HEK293 (cell line): ENCODE data around the gene EDAR.

ENCODE experiments used
- CTCF ChIA-PET: fragments of 350-600 bp; formaldehyde crosslinking; extraction: SDS; loops from one replicate; lab custom pipeline; 2021; ENCODE audit warnings: antibody characterized with exemption; lab: Yijun Ruan, JAX
- POLR2A ChIA-PET: fragments of 300-600 bp; formaldehyde crosslinking; extraction: SDS; loops from one replicate; lab custom pipeline; 2020; ENCODE audit warnings: antibody characterized with exemption, inconsistent platforms; lab: Yijun Ruan, JAX
- H3K27ac ChIP-seq: fragments of 200-500 bp; sonication (Bioruptor generic); 2 replicates; pipeline ENCODE4 v1.5.1; 2014; ENCODE audit warnings: low read depth, low read length, control low read depth, inconsistent platforms; ENCODE audit errors: extremely low read depth
- H3K36me3 ChIP-seq, 2 experiments: fragments of 200-500 bp in 1 of 2; sonication (Bioruptor generic) in 1 of 2; 1 replicate in 1 of 2; 2 replicates in 1 of 2; pipeline ENCODE4 v1.5.1; 2014 to 2017; ENCODE audit warnings: inconsistent platforms in 2 of 2, low read length in 2 of 2; ENCODE audit not compliant: control insufficient read depth in 2 of 2, insufficient read depth in 1 of 2
- H3K4me1 ChIP-seq: fragments of 200-500 bp; sonication (Bioruptor generic); 2 replicates; pipeline ENCODE4 v1.5.1; 2014; ENCODE audit warnings: mild to moderate bottlenecking, low read length, inconsistent platforms; ENCODE audit not compliant: control insufficient read depth, insufficient read depth
- H3K4me3 ChIP-seq: 2 replicates; pipeline ENCODE4 v1.5.1; 2011; ENCODE audit warnings: low read depth, mild to moderate bottlenecking, control low read depth, low read length, moderate library complexity
- H3K9me3 ChIP-seq: fragments of 200-500 bp; sonication (Bioruptor generic); 2 replicates; pipeline ENCODE4 v1.5.1; 2014; ENCODE audit warnings: low read depth, low read length, inconsistent platforms; ENCODE audit not compliant: control insufficient read depth, insufficient read depth
- BCL6B ChIP-seq: fragments of 450-650 bp; formaldehyde crosslinking; IDR thresholded peaks from 2 replicates; pipeline ENCODE4 v1.5.1; 2017; ENCODE audit warnings: missing biosample characterization, missing genetic modification characterization
- GLIS2 ChIP-seq: fragments of 450-650 bp; formaldehyde crosslinking; IDR thresholded peaks from 2 replicates; pipeline ENCODE4 v1.5.1; 2016; ENCODE audit warnings: missing biosample characterization, missing genetic modification characterization
- HIC1 ChIP-seq: fragments of 450-650 bp; formaldehyde crosslinking; IDR thresholded peaks from 2 replicates; pipeline ENCODE4 v1.5.1; 2016; ENCODE audit warnings: missing biosample characterization, missing genetic modification characterization
- HOXD13 ChIP-seq: sonication (generic); formaldehyde crosslinking; IDR thresholded peaks from 2 replicates; pipeline ENCODE4 v1.8.0; 2022; ENCODE audit warnings: missing genetic modification reagents, borderline replicate concordance
- KLF10 ChIP-seq: fragments of 450-650 bp; IDR thresholded peaks from 2 replicates; pipeline ENCODE4 v1.5.1; 2018; ENCODE audit warnings: missing biosample characterization, mild to moderate bottlenecking, missing genetic modification characterization
- MEIS1 ChIP-seq: sonication (generic); formaldehyde crosslinking; IDR thresholded peaks from 2 replicates; pipeline ENCODE4 v1.8.1; 2022; ENCODE audit warnings: missing genetic modification reagents, mild to moderate bottlenecking, borderline replicate concordance
- REST ChIP-seq: fragments of 450-650 bp; formaldehyde crosslinking; IDR thresholded peaks from 2 replicates; pipeline ENCODE4 v1.5.1; 2016; ENCODE audit warnings: missing biosample characterization, missing genetic modification characterization
- SCRT1 ChIP-seq: fragments of 450-650 bp; formaldehyde crosslinking; IDR thresholded peaks from 2 replicates; pipeline ENCODE4 v1.5.1; 2016; ENCODE audit warnings: missing biosample characterization, missing genetic modification characterization, borderline replicate concordance
- SP2 ChIP-seq: fragments of 450-650 bp; formaldehyde crosslinking; IDR thresholded peaks from 2 replicates; pipeline ENCODE4 v1.5.1; 2016; ENCODE audit warnings: missing biosample characterization, missing genetic modification characterization
- TCF7L2 ChIP-seq: IDR thresholded peaks from 2 replicates; pipeline ENCODE4 v1.6.1; 2011; ENCODE audit warnings: low read depth, mild to moderate bottlenecking, inconsistent platforms, low read length, moderate library complexity, borderline replicate concordance
- ZBTB6 ChIP-seq: fragments of 450-650 bp; formaldehyde crosslinking; IDR thresholded peaks from 2 replicates; pipeline ENCODE4 v1.5.1; 2017; ENCODE audit warnings: missing biosample characterization, missing genetic modification characterization
- ZNF10 ChIP-seq: fragments of 450-650 bp; formaldehyde crosslinking; IDR thresholded peaks from 2 replicates; pipeline ENCODE4 v1.5.1; 2017; ENCODE audit warnings: missing biosample characterization, missing genetic modification characterization
- ZNF112 ChIP-seq: fragments of 450-650 bp; formaldehyde crosslinking; IDR thresholded peaks from 2 replicates; pipeline ENCODE4 v1.5.0; 2017; ENCODE audit warnings: missing biosample characterization, missing genetic modification characterization
- ZNF169 ChIP-seq: fragments of 450-650 bp; formaldehyde crosslinking; IDR thresholded peaks from 2 replicates; pipeline ENCODE4 v1.5.1; 2016; ENCODE audit warnings: missing biosample characterization, missing genetic modification characterization
- ZNF2 ChIP-seq: fragments of 450-650 bp; formaldehyde crosslinking; IDR thresholded peaks from 2 replicates; pipeline ENCODE4 v1.5.1; 2016; ENCODE audit warnings: missing biosample characterization, missing genetic modification characterization
- ZNF223 ChIP-seq: fragments of 450-650 bp; formaldehyde crosslinking; IDR thresholded peaks from 2 replicates; pipeline ENCODE4 v1.5.1; 2016; ENCODE audit warnings: missing biosample characterization, missing genetic modification characterization
- ZNF26 ChIP-seq: fragments of 450-650 bp; formaldehyde crosslinking; IDR thresholded peaks from 2 replicates; pipeline ENCODE4 v1.5.1; 2016; ENCODE audit warnings: missing biosample characterization, missing genetic modification characterization
- ZNF302 ChIP-seq: fragments of 450-650 bp; formaldehyde crosslinking; IDR thresholded peaks from 2 replicates; pipeline ENCODE4 v1.5.1; 2016; ENCODE audit warnings: missing biosample characterization, missing genetic modification characterization, low read depth
- ZNF350 ChIP-seq: fragments of 450-650 bp; formaldehyde crosslinking; IDR thresholded peaks from 2 replicates; pipeline ENCODE4 v1.5.0; 2017; ENCODE audit warnings: missing biosample characterization, mild to moderate bottlenecking, missing genetic modification characterization
- ZNF488 ChIP-seq: fragments of 450-650 bp; formaldehyde crosslinking; IDR thresholded peaks from 2 replicates; pipeline ENCODE4 v1.5.1; 2016; ENCODE audit warnings: missing biosample characterization, missing genetic modification characterization
- ZNF585B ChIP-seq: fragments of 450-650 bp; formaldehyde crosslinking; IDR thresholded peaks from 2 replicates; pipeline ENCODE4 v1.5.1; 2016; ENCODE audit warnings: missing biosample characterization, missing genetic modification characterization
- ZNF596 ChIP-seq: fragments of 450-650 bp; IDR thresholded peaks from 2 replicates; pipeline ENCODE4 v1.5.0; 2018; ENCODE audit warnings: missing biosample characterization, mild to moderate bottlenecking, missing genetic modification characterization, moderate library complexity
- ZNF654 ChIP-seq: fragments of 450-650 bp; formaldehyde crosslinking; IDR thresholded peaks from 2 replicates; pipeline ENCODE4 v1.5.1; 2016; ENCODE audit warnings: low read depth, missing biosample characterization, missing genetic modification characterization

The EDAR gene

GRCh38 chr2:108858894-108859293, 130.1 kb downstream of the EDAR start:
- no peak for TF ChIP-seq ZNF26 (tag by site-specific recombination)
- no peak for TF ChIP-seq HOXD13 (CRISPR knock-in tag)
- TF ChIP-seq TCF7L2: no peak
- TF ChIP-seq ZNF488 (tag by site-specific recombination): no peak
- TF ChIP-seq HIC1 (tag by site-specific recombination): no peak
- no peak for TF ChIP-seq ZNF596 (tag by site-specific recombination)
- TF ChIP-seq ZNF350 (tag by site-specific recombination): no peak
- TF ChIP-seq KLF10 (tag by site-specific recombination): no peak
- no peak for TF ChIP-seq ZNF10 (tag by site-specific recombination)
- no peak for TF ChIP-seq ZNF585B (tag by site-specific recombination)
- no peak for TF ChIP-seq SCRT1 (tag by site-specific recombination)
- TF ChIP-seq BCL6B (tag by site-specific recombination): no peak
- TF ChIP-seq ZNF169 (tag by site-specific recombination): no peak
- no peak for TF ChIP-seq ZBTB6 (tag by site-specific recombination)
- no peak for TF ChIP-seq SP2 (tag by site-specific recombination)
- no peak for TF ChIP-seq ZNF302
- TF ChIP-seq ZNF112 (tag by site-specific recombination): no peak
- Histone ChIP-seq H3K36me3 (peaks cover 14 to 20% of the 10 kb centered on the region in 2 experiments), H3K4me1 (no peaks in the 10 kb centered on the region), H3K4me3 (no peak overlapping the region), H3K27ac (no peak overlapping the region), H3K9me3 (no peaks in the 10 kb centered on the region)
- ChIA-PET CTCF (no interaction called here), POLR2A (no interaction called here)

- TF ChIP-seq REST (tag by site-specific recombination) (no peak), ZNF654 (tag by site-specific recombination) (peak; percentile 20; the same call in 1 of the 2 replicates), ZNF2 (no peak), MEIS1 (CRISPR knock-in tag) (no peak), ZNF223 (tag by site-specific recombination) (no peak), GLIS2 (tag by site-specific recombination) (no peak)
- H3K9me3 ChIP-seq: no peaks in the 10 kb centered on the region
- no peak overlapping the region for H3K4me3 ChIP-seq
- H3K4me1 ChIP-seq: no peaks in the 10 kb centered on the region
- no peak overlapping the region for H3K27ac ChIP-seq
- peaks cover 22 to 49% of the 10 kb centered on the region in 2 experiments for H3K36me3 ChIP-seq
- POLR2A ChIA-PET: no interaction called here
- CTCF ChIA-PET: interaction anchor here (0.7 to 1.3 kb wide), 4 partner anchors 18 to 134 kb away, joined by 3 to 7 read pairs (median 4); partner anchors contain the start of gene EDAR
Measured at GRCh38 chr2:108855194-108855593, 133.8 kb downstream of the EDAR start.
